ENCODE data around the gene GAB4.

The GAB4 gene

DNA sequence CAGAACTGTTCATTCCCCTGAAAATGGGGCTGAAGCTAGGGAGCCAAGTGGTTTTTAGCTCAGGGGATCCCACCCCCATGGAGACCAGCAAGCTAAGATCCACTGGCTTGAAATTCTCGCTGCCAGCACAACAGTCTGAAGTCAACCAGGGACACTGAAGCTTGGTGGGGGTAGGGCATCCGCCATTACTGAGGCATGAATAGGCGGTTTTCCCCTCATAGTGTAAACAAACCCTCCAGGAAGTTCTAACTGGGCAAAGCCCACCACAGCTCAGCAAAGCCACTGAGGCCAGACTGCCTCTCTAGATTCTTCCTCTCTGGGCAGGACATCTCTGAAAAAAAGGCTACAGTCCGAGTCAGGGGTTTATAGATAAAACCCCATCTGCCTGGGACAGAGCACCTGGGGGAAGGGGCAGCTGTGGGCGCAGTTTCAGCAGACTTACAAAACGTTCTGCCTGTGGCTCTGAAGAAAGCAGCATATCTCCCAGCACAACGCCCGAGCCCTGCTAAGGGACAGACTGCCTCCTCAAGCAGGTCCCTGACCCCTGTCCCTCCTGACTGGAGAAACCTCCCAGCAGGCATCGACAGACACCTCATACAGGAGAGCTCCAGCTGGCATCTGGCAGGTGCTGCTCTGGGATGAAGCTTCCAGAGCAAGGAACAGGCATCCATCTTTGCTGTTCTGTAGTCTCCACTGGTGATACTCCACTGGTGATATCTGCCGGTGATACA lies 32.7 kb downstream of the GAB4 start:
- DNase-seq = no peak

DNA sequence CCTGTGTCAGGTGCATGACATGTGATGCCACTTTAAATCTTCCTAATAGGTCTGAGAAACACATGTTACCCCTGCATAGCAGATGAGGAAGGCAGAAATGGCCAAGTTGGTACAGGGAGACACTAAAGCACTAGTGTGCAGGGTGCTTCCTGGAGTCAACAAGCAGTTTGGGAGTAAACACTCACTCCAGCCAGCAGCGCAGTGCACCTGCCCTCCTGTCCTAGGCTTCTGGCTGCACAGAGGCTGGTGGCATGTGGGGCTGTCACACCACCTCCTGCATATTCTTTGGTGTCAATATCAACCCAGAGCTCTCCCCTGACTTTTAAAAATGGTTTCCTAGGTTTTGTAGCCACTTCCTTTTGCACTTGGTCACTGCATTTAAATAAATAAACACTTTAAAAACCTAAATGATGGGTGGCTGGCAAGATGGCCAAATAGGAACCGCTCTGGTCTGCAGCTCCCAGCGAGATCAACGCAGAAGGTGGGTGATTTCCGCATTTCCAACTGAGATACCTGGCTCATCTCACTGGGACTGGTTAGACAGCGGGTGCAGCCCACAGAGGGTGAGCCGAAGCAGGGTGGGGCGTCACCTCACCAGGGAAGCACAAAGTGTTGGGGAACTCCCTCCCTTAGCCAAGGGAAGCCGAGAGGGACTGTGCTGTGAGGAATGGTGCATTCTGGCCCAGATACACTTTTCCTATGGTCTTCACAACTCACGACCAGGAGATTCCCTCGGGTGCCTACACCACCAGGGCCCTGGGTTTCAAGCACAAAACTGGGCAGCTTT lies 33.5 kb downstream of the GAB4 start:
- no peak for DNase-seq

DNA sequence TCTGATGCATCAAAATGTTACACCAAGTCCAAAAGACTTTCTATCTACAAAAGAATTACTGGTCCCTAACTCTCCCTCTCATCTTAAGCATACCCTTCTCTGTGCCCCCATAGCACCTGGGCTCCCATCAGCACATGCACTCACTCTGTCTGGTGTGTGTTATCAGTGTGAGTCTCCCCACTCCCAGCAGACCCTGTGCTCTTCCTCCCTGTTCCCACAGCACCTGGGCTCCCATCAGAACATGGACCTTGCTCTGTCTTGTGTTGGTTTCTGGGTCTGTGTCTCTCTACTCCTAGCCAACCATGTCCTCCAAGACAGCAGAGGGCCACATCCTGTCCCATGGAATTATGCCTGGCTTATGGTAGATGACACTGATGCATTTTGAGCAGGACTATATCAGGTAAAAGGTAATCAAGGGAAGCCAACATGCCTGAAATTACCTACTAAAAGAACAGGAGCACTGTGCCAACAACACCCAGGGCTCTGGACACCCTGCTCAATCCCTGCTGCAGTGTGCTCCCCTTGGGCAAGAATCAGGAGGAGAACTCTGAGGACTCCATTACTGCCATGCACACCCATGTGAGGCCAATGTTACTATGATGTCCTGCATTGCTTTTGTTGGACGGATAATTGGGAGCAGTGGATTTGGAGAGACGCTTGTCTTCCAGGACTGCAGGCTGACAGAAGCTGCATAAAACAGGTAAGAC lies 34.3 kb downstream of the GAB4 start:
- DNase-seq = no peak

DNA sequence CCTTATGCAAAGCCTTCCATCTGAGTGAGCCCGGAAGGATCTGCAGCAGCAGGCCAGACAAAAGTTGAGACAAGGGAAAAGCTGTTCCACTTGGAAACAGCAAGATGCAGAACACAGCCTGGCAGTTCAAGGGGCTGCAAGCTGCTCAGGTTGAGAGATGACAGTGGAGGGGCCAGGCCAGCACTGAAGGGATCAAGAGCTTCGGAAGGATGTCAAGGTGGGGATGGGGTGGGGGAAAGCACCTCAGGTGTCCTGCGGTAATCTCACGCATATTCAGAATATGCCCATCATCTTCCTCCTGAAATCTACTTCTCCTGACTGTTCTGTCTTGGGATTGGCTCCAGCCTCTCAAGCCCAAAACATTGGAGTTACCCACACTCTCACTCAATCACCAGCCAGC lies 35.7 kb downstream of the GAB4 start:
- no peak for DNase-seq

DNA sequence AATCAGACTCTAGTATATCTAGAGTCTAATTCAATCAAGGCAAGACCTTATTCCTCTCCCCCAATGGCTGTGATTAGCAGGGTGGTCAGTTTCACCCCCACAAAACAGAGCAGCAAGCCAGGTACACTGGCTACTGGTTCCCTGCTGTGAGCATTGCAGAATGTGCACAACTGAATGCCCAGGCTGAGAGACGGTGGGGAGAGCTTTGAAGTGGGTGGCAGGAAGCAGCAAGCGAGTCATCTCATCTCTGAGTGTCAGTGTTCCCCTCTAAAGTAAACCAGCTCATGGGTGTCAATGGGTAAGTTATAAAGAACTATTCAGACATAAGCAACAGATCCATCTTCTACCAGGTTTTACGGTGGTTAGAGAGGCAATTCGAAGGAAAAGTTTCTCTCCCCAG lies 37.6 kb downstream of the GAB4 start:
- no peak for DNase-seq

DNA sequence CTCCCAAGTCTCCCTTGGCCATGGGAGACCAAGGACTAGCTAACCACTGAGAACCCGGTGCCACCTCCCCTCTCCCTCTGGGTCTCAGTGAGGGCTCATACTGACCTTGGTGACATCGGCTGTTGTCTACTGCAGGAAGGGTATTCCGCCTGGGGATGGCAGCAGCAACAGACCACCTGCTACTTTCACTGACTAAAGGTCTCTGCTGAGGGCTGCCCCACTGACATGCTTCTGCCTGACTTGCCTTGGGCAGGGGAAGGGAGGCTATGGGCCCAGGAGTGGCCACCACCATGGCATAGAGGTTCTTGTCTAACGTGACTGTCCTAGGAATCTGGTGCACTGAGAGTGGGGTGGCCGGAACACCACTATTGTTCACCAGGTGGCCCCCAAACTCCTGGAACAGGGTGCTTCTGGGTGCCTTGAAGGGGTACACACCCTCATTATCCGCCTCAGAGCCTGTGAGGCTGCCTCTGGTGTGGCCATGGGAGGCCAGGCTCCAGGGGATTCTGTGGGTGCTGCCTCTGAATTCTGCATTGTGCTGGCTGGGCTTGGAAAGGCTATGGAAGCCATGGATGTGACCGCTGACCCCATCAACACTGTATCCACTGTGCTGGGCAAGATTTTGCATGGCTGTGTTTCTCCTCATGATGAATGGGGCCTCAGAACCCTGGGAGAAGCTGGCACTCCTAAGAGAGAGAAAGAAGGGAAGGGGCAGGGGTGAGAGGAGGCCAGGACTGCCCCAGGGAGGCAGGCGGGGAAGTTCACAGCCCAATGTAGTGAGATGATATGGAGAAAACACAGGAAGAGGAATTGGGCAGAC lies 38.3 kb downstream of the GAB4 start:
- no peak for DNase-seq

DNA sequence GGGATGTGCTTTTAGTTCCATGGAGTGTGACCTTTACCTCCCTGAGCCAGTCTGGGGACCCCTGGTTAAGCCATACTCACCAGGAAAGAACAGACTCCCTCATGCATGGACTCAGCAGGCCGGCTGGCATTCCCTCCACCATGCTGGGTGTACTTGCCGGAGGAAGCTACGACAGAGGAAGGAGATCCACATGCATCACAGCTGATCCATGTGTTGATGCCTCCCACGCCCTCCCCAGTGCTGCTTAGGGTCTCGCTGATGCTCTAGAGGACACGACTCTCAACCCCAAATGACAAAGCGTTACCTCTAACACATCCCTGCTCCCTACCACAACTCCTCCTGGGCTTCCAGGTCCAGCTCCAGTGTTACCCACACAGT lies 39.8 kb downstream of the GAB4 start:
- DNase-seq = no peak

DNA sequence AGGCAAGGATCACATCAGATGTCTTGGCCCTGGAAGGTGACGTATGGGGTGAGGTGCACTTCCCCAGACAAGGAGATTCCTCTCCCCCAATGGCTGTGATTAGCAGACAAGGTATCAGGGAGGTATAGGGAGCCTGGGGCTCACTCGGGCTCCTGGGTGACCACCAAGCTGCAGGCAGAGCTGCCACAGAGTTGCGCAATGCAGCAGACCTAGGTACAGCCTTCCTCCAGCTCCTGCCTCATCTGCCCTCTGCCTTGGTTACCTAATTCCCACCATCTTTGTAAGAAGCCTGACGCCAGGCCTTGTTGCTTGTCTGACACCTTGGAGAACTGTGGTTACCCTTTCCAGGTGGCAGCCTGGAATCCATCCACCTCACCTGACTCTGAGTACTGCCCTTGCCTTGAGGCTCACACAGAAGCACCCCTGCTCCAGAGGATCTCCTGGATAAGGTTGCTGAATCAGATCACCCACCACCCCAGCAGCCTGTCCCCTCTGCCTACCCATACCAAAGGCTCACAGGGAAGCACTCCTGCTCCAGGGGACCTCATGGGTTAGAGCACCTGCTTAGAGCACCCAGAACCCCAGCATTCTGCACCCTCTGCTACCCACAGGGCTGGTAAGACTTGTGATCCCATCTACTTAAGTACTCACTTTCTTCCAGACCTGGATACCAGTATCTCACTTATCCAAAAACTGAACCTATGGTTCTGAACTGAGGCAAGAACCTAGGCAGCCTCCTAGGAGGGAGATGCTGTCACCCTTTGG lies 40.4 kb downstream of the GAB4 start:
- no peak for DNase-seq

DNA sequence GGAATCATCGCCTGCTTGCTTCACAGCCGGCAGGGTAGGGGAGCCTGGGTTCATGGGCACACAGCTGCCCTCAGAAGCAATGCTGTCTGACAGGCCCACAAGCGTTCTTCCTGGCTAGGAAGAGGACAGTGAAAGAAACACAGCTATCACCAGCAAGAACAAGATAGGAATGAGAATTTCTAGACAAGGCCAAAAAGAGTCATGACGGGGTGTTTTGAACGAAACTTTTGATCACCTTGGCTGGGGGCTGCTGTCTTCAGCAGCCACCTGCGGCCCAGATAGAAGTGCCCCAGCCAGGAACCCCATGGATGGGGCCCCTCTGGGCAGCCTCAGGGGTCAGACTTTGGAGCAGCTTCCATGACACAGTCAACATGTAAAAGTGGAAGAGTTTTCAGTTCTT lies 41.8 kb downstream of the GAB4 start:
- no peak for DNase-seq

DNA sequence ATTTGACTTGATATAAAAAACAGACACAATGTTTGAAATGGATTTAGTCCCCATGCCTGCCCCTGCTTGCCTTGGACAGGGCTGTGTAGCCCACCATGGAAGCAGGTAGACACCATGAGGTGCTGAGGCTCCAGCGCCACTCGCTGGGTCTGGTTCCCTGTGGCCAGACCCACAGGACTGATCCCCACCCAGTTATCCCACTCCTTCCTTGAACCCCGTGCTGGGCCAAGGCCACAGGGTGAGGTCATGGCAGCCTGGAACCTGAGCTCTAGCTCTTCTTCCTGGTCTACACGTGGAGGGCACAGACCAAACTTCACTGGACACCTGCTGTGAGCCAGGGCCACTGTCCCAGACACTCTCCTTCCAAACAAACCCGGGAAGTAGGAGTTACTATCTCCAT lies 42.5 kb downstream of the GAB4 start:
- DNase-seq = no peak

DNA sequence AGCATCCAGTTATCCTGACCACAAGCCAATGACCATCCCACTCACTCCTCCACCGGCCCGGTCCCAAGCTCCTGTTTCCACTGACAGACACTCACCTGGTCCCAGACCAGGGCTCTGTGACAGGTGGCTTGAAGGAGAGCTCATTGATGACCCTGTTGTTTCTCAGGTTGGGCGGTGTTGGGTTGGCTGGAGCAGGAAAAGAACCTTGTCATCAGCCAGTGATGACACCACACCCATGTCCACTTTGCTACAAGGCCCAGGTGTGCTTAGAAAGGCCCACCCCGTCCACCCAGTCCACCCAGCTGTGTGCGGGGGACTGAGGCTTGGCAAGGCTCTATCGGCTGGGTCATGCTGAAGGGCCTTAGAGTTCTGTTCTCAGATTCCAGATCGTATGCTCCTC lies 42.9 kb downstream of the GAB4 start:
- no peak for DNase-seq

DNA sequence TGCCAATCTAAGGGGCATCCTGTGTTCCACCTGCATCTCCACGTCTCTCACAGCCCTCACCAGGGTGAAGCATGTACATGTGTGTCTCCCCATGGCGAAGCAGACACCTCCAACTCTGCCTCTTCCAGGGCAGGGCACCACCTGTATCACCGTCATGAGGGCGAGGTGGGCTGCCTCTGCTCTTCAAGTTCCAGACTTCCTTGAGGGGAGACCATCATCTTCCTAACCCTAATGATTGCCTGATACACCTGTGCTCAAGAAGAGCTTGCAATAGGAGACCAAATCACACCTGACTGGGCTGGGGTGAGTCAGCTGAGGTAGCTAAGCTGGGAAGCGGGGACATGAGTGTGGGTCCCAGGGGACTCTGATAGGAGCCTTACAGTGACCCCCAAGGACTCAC lies 43.7 kb downstream of the GAB4 start:
- no peak for DNase-seq

DNA sequence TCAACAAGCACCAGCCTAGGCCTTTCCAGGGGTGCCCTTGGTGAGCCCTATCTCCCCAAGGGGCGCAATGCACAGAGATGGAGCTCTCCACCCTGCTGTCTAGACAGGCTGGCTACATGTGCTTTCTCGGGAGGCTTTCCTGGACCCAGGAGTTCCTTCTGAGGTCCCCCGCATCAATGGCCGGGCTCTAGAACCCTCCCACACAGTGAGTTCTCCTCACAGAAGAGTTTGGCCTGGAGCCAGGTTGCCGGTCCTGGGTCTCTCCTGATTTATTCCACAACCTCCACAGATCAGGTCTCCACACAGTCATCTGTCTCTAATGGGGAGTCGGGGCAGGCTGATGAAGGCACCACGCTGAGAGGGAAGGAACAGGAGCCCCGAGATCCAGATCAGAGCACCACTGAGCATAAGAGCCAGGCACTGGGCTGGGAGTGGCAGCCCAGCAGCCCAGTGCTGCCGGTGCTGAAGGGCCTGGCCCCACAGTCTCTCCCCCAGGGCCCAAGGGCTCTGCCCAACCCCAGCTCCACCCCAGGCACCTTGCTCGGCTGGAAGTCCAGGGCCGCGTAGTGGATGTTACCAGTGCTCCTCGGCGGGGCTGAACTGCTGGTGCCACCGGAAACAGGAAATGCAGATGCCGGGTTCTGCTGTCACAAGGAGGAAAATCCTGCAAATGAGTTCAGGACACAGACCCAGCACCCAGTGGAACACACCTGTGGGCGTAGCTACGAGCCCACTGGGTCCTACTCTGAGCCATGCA lies 44.7 kb downstream of the GAB4 start:
- no peak for DNase-seq

DNA sequence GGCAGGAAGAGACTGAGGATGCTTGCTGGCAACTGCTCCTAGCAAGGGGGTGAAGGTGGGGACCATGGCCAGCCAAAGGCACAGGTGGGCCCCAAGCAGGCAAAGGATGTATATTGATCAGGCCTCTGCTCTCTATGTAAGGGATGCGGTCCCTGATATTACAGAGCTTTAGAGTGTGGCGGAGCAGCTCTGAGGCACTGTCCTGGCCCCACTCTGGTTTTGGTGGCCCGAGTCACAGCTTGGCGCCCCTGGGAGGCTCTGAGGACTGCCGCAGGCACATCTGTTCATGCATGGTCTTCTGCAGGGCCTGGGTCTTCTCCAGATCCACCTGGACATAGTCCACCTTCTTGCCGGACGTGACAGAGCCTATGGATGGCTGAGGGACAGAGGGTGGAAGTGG lies 45.5 kb downstream of the GAB4 start:
- DNase-seq = no peak

DNA sequence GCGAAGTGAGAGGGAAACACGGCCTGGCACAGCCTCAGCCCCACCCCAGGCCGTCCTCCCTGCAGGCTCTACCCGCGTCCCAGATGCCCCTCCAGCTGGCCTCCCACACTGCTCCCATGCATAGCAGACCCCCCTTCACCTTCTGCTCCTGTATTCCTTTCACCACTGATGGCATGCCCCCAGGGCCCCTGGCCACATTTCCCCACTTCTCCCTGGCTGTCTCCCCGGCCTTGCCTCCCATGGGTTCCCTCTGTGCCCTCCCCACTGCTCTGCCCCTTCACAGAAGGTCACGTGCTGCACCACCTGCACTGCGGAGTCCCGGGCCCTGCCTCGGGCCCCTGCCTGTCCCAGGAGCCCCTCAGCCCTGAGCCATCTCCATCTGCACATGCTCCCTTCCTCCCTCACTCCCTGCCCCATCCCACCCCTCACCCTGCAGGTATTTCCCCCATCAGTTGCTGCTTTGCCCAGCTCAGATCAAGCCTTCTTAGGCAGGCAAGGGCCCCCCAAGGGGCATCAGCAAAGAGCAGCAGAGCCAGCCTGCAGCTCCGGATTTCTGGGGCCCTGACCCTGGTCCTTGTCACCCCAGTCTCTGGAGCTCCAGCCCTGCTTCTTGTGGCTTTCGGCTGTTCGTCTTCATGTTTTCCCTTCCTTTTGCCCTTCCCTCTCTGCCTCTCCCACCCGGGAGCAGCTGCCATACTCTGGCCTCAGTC lies 46.4 kb downstream of the GAB4 start:
- no peak for DNase-seq

DNA sequence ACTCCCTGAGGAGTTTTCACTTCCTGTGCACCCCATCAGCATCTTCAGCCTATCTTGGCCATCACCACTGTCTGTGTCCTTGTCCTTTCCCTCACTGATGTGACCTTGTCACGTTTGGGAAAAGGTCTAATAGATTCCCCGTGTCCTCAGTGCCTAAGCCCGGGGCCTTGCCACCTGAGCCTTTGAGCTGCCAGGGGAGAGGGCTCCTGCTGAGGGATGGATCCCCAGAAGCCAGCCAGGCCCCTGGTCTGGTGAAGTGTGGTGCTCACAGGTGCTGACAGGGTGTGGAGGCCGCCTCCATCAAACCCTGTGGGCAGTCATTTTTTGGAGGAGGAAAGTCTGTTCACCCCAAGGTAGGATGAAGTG lies 47.2 kb downstream of the GAB4 start:
- DNase-seq = no peak

DNA sequence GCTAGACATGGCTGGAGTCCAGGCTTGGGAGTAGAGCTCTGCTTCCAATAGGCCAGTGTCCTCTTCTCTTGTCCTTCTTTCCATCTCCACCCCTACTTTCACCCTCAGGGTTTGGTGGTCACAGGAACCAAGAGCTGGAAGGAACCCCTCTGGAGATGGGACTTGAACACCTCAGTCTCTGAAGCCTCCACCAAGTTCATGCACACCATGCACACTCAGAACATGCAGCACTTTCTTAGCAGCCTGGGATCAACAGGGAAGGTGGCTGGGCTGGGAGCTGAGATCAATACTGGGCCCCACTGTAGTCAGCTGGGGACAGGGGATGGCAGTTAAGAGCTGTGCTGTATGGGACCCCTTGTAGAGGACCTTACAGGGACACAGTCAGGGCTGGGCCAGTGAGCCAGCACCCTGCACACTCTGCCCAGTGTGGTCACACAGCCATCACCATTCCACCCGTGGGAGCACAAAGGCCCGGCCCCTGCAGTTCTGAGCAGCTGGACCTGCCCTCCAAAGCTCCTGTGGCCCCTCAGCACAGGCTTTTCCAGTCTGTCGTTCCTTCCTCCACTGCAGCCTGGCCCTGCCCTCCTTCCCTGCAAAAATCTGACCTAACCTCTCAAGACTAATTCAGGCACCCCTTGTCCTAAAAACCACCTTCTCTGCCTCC lies 47.7 kb downstream of the GAB4 start:
- DNase-seq = no peak

DNA sequence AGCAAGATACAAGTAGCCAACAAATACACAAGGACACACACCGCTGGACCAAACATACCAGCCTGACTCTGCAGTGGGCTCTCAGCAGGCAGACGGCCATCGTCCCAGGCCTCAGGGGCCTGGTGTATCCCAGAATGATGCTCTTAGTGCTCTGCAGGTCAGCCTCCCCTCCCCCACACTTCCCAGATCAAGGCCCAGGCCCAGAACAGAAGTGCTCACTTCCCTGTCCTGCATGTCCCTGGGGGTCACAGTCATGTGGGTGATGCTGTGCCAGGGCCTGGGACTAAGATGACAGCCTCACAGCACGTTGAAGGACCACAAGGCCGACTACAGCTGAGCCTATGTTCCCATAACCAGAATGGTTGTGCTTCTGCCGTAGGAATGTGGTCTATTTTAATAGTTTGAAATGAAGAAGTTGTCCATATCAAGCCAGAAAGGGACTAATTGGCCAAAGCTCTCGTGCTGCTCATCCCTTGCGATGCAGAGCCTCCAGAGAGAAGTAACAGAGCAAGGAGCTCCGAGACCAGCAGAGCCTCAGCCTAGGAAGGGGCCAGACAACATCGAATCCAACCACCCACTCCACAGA lies 48.6 kb downstream of the GAB4 start:
- DNase-seq = no peak

DNA sequence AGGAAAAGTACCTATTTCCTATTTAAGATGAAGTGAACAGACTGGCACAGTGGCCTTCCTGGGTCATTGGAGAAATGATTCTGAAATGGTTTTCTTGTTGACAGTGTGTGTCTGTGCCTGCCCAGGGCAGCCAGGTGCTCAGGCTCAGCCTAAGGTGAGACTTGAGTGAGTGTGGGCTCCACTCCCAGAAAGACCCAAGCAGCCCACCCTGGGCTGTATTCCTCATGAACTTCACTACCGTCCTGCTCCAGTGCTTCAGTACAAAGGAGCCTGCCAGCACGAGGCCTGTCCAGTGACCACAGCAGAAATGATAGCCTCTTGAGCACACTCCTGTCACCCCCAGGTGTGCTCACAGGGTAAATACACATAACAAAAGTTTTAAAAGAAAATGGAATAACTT lies 49.5 kb downstream of the GAB4 start:
- no peak for DNase-seq

DNA sequence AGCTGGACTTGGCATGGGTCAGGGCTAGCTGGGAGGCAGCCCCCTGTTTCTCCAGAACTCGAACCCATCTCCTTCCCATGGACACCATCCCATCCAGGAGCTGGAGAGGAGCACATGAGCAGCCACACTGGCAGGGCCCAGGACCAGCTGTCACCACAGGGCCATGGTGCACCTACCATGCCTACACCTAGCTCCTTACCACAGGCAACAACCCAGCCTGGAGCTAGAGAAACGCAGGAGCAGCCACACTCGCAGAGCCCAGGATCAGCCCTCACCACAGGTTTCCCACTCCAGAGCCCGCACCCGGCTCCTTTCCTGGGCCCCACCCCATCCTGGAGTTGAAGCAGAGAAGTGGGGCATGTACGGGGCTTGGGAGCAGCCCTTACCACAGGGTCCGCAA lies 50.2 kb downstream of the GAB4 start:
- no peak for DNase-seq

All from AML-193 (cell line).